GM12878 (cell line): Measurements from ENCODE around the gene CENPX. TPM values are rescaled to one million over a fixed set of nuclear protein-coding genes. Genes with fewer than 3 reads are reported as not detected.

Experiments
- ATAC-seq: fragments of 200-7000 bp; cut with Tn5 transposase; 3 replicates; pipeline ENCODE4 v1.9.1; 2020; ENCODE audit warnings: mild to moderate bottlenecking, moderate library complexity
- BruUV-seq: library from RNA; stranded (reverse); fragments of 400-500 nt; replicated peaks from 2 replicates; lab custom pipeline; 2021; lab: Mats Ljungman, UMichigan
- CTCF ChIA-PET: fragments of 300-600 bp; sonication (Branson Sonifier 250); formaldehyde crosslinking; extraction: SDS; loops from one replicate; lab custom pipeline; 2021; ENCODE audit warnings: inconsistent platforms; lab: Yijun Ruan, JAX
- POLR2A ChIA-PET: fragments of 350-600 bp; formaldehyde crosslinking; extraction: SDS; loops from one replicate; lab custom pipeline; 2021; ENCODE audit warnings: inconsistent platforms; lab: Charles Lee
- RAD21 ChIA-PET: fragments of 300-600 bp; sonication (Branson Sonifier 250); formaldehyde crosslinking; loops from one replicate; lab custom pipeline; 2023; ENCODE audit warnings: antibody characterized with exemption; ENCODE audit not compliant: unreplicated experiment; lab: Charles Lee
- SMC1A ChIA-PET: fragments of 300-600 bp; sonication (Branson Sonifier 250); formaldehyde crosslinking; loops from one replicate; lab custom pipeline; 2023; ENCODE audit not compliant: unreplicated experiment, uncharacterized antibody; lab: Charles Lee
- DNase-seq: peaks from one replicate; pipeline ENCODE4 v3.0.0-alpha.2; 2011; ENCODE audit warnings: low read depth, low spot score
- FAIRE-seq: peaks from 3 replicates; lab custom pipeline; 2011; peaks lifted over from hg19 to GRCh38; lab: Jason Lieb, UNC
- H2AFZ ChIP-seq: 2 replicates; pipeline ENCODE4 v1.6.0; 2011; ENCODE audit warnings: low read depth, low read length, control low read depth; ENCODE audit not compliant: control insufficient read depth
- H3K27ac ChIP-seq: 2 replicates; pipeline ENCODE4 v1.5.1; 2011; ENCODE audit warnings: control low read depth; ENCODE audit not compliant: control insufficient read depth, insufficient read depth
- H3K27me3 ChIP-seq, 2 experiments: replicated peaks in 1 of 2; 2 replicates each; pipeline versions ENCODE4 v1.6.0 to v1.6.1; 2011; ENCODE audit warnings: low read length in 1 of 2; ENCODE audit not compliant: control insufficient read depth in 2 of 2, insufficient read depth in 2 of 2
- H3K36me3 ChIP-seq, 2 experiments: 2 replicates each; pipeline ENCODE4 v1.5.1; 2011; ENCODE audit warnings: low read length in 1 of 2; ENCODE audit not compliant: control insufficient read depth in 2 of 2, insufficient read depth in 2 of 2
- H3K4me1 ChIP-seq: 2 replicates; pipeline ENCODE4 v1.6.1; 2011; ENCODE audit warnings: mild to moderate bottlenecking, low read length, moderate library complexity, mixed read lengths; ENCODE audit not compliant: control insufficient read depth, insufficient read depth
- H3K4me2 ChIP-seq: 2 replicates; pipeline ENCODE4 v1.6.0; 2011; ENCODE audit warnings: control low read depth; ENCODE audit not compliant: control insufficient read depth, insufficient read depth
- H3K4me3 ChIP-seq: fragments of 200-600 bp; sonication (generic); 2 replicates; pipeline ENCODE4 v1.5.1; 2016
- H3K79me2 ChIP-seq: 2 replicates; pipeline ENCODE4 v1.6.0; 2011; ENCODE audit warnings: low read length; ENCODE audit not compliant: control insufficient read depth, insufficient read depth
- H3K9ac ChIP-seq: 2 replicates; pipeline ENCODE4 v1.8.0; 2011; ENCODE audit warnings: low read length, control low read depth, mixed read lengths; ENCODE audit not compliant: control insufficient read depth, insufficient read depth
- H3K9me3 ChIP-seq: replicated peaks from 3 replicates; pipeline ENCODE4 v1.5.1; 2011; ENCODE audit warnings: mild to moderate bottlenecking, low read length; ENCODE audit not compliant: control insufficient read depth, insufficient read depth
- H4K20me1 ChIP-seq: 2 replicates; pipeline ENCODE4 v1.6.0; 2011; ENCODE audit not compliant: control insufficient read depth, insufficient read depth
- ASH2L ChIP-seq: fragments of 300-600, 200-600 bp; sonication (generic); IDR thresholded peaks from 2 replicates; pipeline ENCODE4 v1.6.1; 2017; ENCODE audit warnings: low read depth, mild to moderate bottlenecking, borderline replicate concordance
- BACH1 ChIP-seq: fragments of 450-650 bp; IDR thresholded peaks from 2 replicates; pipeline ENCODE4 v1.6.1; 2017; ENCODE audit warnings: mild to moderate bottlenecking, borderline replicate concordance
- CHD4 ChIP-seq: fragments of 200-600 bp; sonication (generic); IDR thresholded peaks from 2 replicates; pipeline ENCODE4 v1.6.1; 2016; ENCODE audit warnings: mild to moderate bottlenecking
- EGR1 ChIP-seq, 2 experiments: IDR thresholded peaks; 1 replicate in 1 of 2; 2 replicates in 1 of 2; pipeline ENCODE4 v1.6.1; 2011 to 2012; ENCODE audit warnings: low read depth in 2 of 2, low read length in 2 of 2, borderline replicate concordance in 1 of 2, mild to moderate bottlenecking in 1 of 2, moderate library complexity in 1 of 2
- FOXK2 ChIP-seq: fragments of 450-650 bp; IDR thresholded peaks from 2 replicates; pipeline ENCODE4 v1.6.1; 2017; ENCODE audit warnings: mild to moderate bottlenecking, moderate library complexity
- GATAD2B ChIP-seq: fragments of 450-650 bp; conservative IDR thresholded peaks from 2 replicates; pipeline ENCODE4 v1.6.1; 2017; ENCODE audit warnings: low read depth, mild to moderate bottlenecking, moderate library complexity
- IKZF1 ChIP-seq: fragments of 450-650 bp; conservative IDR thresholded peaks from 2 replicates; pipeline ENCODE4 v1.6.1; 2017; ENCODE audit warnings: antibody characterized with exemption, mild to moderate bottlenecking
- MYB ChIP-seq: fragments of 150-350 bp; IDR thresholded peaks from 2 replicates; pipeline ENCODE4 v1.6.1; 2014; ENCODE audit warnings: mild to moderate bottlenecking, low read depth, low read length, borderline replicate concordance
- NRF1 ChIP-seq: conservative IDR thresholded peaks from 2 replicates; pipeline ENCODE4 v1.6.1; 2011; ENCODE audit warnings: mild to moderate bottlenecking, low read depth, low read length, improper control_type of control experiment
- POLR2AphosphoS5 ChIP-seq: IDR thresholded peaks from 2 replicates; pipeline ENCODE4 v1.6.1; 2011; ENCODE audit warnings: mild to moderate bottlenecking, low read length, inconsistent platforms
- RUNX3 ChIP-seq: IDR thresholded peaks from 2 replicates; pipeline ENCODE4 v1.6.1; 2012; ENCODE audit warnings: low read length, inconsistent platforms
- SPI1 ChIP-seq: IDR thresholded peaks from 2 replicates; pipeline ENCODE4 v1.6.1; 2011; ENCODE audit warnings: low read depth, mild to moderate bottlenecking, low read length, moderate library complexity, borderline replicate concordance; ENCODE audit not compliant: insufficient read depth
- STAT3 ChIP-seq: IDR thresholded peaks from 2 replicates; pipeline ENCODE4 v1.6.1; 2011; ENCODE audit warnings: low read depth, low read length, improper control_type of control experiment
- SUZ12 ChIP-seq: fragments of 200-600 bp; sonication (generic); IDR thresholded peaks from one replicate; pipeline ENCODE4 v1.6.1; 2018; ENCODE audit warnings: antibody characterized with exemption, mild to moderate bottlenecking; ENCODE audit not compliant: unreplicated experiment
- TCF12 ChIP-seq: IDR thresholded peaks from 2 replicates; pipeline ENCODE4 v1.6.1; 2011; ENCODE audit warnings: low read depth, mild to moderate bottlenecking, low read length
- ZNF24 ChIP-seq: fragments of 450-650 bp; IDR thresholded peaks from 2 replicates; pipeline ENCODE4 v1.6.1; 2017; ENCODE audit warnings: antibody characterized with exemption, mild to moderate bottlenecking
- ZNF622 ChIP-seq: fragments of 450-650 bp; IDR thresholded peaks from 2 replicates; pipeline ENCODE4 v1.6.1; 2017; ENCODE audit warnings: mild to moderate bottlenecking, inconsistent platforms
- WGBS: methylation state at CpG from one replicate; pipeline ENCODE4 v1.1.6; 2016; ENCODE audit warnings: low lambda C conversion rate; ENCODE audit not compliant: insufficient replicate concordance, insufficient coverage; ENCODE audit errors: missing lambda C conversion rate; 5-methylcytosine and 5-hydroxymethylcytosine counted together
- in situ Hi-C: fragments of 300-500 bp; cut with MboI; formaldehyde crosslinking; loops from 9 replicates; pipeline ENCODE4 v1.14.3; 2018; ENCODE audit warnings: mixed read lengths
- intact Hi-C: fragments of 100-400 bp; cut with micrococcal nuclease; formaldehyde crosslinking; loops from one replicate; pipeline ENCODE4 v1.14.2; 2022; ENCODE audit not compliant: unreplicated experiment
- polyA plus RNA-seq, 11 experiments: library from polyadenylated mRNA; depleted of rRNA in 4 of 11; unstranded in 6 of 11; stranded (reverse) in 5 of 11; fragments of >200 nt; fragmentation: Nextera tagmentation in 4 of 11; fragmentation: Illumina TruSeq in 1 of 11; extraction: Ambion mirVana in 4 of 11; extraction: Trizol in 1 of 11; gene quantifications; 1 replicate in 1 of 11; 2 replicates in 10 of 11; pipeline versions ENCODE4 v1.2.1 to v1.2.3, GENCODE V29; 2011 to 2016; ENCODE audit warnings: inconsistent platforms in 2 of 11, missing spikeins in 2 of 11, low read depth in 1 of 11
- total RNA-seq, 4 experiments: library from RNA; depleted of rRNA in 3 of 4; stranded (reverse); fragments of >200 nt in 3 of 4; fragmentation: Illumina TruSeq in 1 of 4; extraction: Trizol in 1 of 4; gene quantifications; 2 replicates each; pipeline versions ENCODE4 v1.2.1 to v1.2.3, GENCODE V29; 2013 to 2021
- TF ChIP-seq, protein P1 (sequence below): IDR thresholded peaks from 2 replicates; pipeline ENCODE4 v1.6.1; 2012; ENCODE audit warnings: low read depth, low read length, improper control_type of control experiment
- TF ChIP-seq, protein P2 (sequence below): fragments of 450-650 bp; IDR thresholded peaks from 2 replicates; pipeline ENCODE4 v1.6.1; 2014; ENCODE audit warnings: mild to moderate bottlenecking

The CENPX gene
- total and polyA plus RNA-seq, 10 of the 15 experiments (the other 5 are each of a cell fraction or from before 2014, with no cell fraction given) = 11.7 to 182 (median 71.9) TPM

DNA sequence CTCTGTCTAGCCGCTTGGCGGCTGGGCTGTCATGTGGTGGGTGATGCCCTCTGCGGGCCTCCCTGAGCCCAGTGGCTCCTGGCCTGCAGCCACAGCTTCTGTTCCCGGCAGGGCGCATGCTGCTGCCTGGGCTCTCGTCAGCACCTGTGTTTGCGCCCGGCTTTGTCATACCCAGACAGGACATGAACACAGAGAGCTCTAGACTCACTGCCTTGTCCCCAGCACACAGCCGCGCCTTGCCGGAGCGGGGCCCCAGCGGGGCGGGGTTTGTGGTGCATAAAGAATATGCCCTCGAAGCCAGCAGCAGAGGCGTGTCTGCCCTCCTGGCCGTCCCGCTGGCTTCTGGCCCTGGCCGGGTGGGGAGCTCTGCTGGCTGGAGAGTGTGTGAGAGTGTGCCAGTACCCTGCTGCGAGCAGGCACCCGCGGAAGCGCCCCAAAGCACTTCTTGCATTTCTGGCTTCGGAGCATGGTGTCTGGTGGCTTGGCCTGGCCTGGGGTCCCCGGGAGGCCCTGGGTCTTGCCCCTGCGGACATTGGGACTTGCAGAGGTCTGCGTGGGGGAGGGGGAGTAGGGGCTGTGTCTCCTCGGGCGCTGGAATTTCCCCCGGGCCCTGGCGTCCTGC is 30.9 kb downstream of the CENPX start:
- Histone ChIP-seq H3K9ac (no peak overlapping the region), H3K9me3 (no peaks in the 10 kb centered on the region), H3K4me1 (no peaks in the 10 kb centered on the region), H4K20me1 (no peaks in the 10 kb centered on the region), H3K4me3 (no peak overlapping the region), H3K4me2 (no peak overlapping the region), H2AFZ (no peak overlapping the region)
- POLR2A ChIA-PET = no interaction called here
- no TSS peak for BruUV-seq
- in situ Hi-C loops = no loop called here
- RAD21 ChIA-PET = no interaction called here
- WGBS = 94% methylated on average over 31 of the region's 31 CpGs
- TF ChIP-seq, protein P1, sequence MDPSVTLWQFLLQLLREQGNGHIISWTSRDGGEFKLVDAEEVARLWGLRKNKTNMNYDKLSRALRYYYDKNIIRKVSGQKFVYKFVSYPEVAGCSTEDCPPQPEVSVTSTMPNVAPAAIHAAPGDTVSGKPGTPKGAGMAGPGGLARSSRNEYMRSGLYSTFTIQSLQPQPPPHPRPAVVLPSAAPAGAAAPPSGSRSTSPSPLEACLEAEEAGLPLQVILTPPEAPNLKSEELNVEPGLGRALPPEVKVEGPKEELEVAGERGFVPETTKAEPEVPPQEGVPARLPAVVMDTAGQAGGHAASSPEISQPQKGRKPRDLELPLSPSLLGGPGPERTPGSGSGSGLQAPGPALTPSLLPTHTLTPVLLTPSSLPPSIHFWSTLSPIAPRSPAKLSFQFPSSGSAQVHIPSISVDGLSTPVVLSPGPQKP = no peak
- TF ChIP-seq BACH1 (no peak), MYB (no peak), SUZ12 (no peak), EGR1 (IDR thresholded peaks at IDR 0.05; ENCODE audit: borderline replicate concordance in 1 of 2, low read depth in 2 of 2, low read length in 2 of 2) (no peak), RUNX3 (no peak), TCF12 (no peak), FOXK2 (no peak), ASH2L (no peak), POLR2AphosphoS5 (no peak), NRF1 (no peak), IKZF1 (no peak), STAT3 (no peak), ZNF622 (no peak), SPI1 (no peak), CHD4 (no peak), ZNF24 (no peak), GATAD2B (no peak)
- TF ChIP-seq, protein P2, sequence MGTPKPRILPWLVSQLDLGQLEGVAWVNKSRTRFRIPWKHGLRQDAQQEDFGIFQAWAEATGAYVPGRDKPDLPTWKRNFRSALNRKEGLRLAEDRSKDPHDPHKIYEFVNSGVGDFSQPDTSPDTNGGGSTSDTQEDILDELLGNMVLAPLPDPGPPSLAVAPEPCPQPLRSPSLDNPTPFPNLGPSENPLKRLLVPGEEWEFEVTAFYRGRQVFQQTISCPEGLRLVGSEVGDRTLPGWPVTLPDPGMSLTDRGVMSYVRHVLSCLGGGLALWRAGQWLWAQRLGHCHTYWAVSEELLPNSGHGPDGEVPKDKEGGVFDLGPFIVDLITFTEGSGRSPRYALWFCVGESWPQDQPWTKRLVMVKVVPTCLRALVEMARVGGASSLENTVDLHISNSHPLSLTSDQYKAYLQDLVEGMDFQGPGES = no peak
- TF ChIP-seq, all 136 proteins: peak for 0
- Histone ChIP-seq H3K36me3 (no peaks in the 10 kb centered on the region; a peak in 3 of 4 replicates), H3K27ac (no peak overlapping the region), H3K27me3 (no peaks in the 10 kb centered on the region), H3K79me2 (no peaks in the 10 kb centered on the region)
- CTCF ChIA-PET = no interaction called here
- ATAC-seq (no peak), FAIRE-seq (no peak), DNase-seq (no peak)
- SMC1A ChIA-PET = no interaction called here
- intact Hi-C loops = no loop called here
